CD4-positive, alpha-beta T cell treated with Interleukin-21 for 1 hour (primary cell): ENCODE data around the gene LHX3.
A peak's percentile ranks its signal among the peaks of the same experiment; 100 is the strongest.

ENCODE experiments used
- DNase-seq: peaks from one replicate; pipeline ENCODE4 v3.0.0-alpha.2; 2020

Gene LHX3

GRCh38 chr9:136226680-136227407 lies 21.9 kb upstream of the LHX3 start:
- DNase-seq = no peak

DNA sequence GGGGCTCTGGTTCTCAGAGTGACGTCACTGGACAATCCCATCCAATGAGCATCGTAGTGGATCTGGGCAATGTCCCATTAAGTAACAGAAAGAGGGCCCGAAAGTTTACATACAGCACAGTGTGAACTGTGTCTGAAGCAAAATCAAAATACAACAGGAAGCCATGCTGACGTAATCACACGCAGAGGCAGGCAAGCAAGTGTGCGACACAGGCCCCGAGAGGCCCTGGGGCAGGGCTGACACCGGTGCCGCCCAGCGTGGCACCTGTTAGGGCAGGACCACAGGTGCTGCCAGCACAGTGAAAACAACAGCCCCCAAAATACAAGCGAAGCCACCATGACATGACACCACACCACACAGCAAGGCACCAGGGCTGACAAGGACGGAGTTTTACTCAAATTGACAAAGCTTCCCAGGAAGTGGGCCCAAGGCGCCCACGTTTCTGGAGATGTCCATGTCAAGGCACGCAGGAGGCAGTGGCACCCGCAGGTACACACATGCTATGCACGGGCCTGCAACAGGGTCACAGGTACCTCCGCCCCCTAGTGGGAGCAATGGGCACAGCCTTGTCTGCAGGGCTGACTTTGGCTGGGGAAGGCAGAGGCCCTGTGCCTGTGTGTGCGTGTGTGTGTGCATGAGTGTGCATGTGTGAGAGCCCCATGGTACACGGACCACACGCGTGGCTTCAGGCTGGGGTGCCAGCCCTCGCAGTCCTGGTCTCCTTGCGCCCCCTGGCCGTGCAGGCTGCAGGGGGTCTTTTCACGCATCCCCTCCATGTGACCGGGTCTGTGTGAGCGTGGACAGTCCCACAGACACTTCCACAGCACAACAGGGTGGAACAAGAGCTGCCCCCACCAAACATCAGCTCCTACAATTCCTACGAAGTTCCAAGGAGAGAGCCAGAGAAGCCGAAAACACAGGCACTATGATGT lies 21.1 kb upstream of the LHX3 start:
- peak; percentile 70 for DNase-seq

DNA sequence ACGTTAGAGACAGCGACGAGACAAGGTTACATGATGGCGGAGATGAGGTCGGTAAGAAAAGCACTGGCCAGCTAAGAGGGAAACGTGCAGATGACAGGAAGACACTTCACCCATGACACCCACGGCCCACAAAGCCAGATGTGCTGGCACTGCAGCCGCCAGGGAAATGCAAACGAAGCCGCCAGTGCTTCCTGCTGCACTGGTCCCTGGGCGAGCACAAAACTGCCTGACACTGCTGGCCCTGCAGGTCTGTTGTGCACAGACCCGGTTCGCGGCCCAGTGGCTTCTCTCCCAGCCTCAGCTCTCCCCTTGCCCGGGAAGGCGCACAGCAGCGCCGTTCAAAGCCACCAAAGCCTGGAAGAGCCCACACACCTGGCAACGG lies 20.4 kb upstream of the LHX3 start:
- peak; percentile 40 for DNase-seq

DNA sequence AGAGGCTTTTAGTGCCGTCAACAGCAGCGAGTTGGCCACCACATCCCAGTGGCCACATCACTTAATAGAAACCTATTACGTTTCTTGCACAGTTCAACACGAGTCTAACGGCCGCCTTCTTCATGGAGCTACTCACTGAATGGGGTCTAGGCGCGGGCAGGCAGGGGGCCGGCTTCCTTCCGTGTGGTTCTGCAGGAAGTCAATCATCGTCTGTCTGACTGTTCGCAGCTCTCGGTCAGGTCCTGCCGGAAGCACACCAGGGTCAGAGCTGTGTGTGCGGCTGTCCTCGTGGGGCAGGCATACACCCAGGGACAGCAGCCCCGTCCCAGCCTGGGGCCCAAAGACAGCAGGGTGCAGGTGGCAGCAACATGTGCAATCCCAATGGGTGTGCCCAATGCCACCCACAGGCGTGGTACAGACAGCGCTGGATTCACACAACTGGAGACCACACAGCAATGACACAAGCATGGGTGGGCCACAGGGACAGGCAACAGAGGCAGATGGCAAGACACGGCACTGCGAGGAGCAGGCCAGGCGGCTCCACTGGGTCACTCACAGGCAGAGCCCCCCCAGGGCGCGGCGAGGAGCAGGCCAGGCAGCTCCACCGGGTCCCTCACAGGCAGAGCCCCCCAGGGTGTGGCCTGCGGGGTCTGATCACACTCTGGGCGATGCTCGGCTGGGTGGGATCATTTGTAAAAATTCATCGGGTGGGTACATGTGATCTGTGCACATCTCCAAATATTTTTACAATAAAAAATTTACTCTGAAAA lies 19.1 kb upstream of the LHX3 start:
- no peak for DNase-seq

- no peak for DNase-seq
Observed at GRCh38 chr9:136222906-136223285, 18.0 kb upstream of the LHX3 start.

DNA sequence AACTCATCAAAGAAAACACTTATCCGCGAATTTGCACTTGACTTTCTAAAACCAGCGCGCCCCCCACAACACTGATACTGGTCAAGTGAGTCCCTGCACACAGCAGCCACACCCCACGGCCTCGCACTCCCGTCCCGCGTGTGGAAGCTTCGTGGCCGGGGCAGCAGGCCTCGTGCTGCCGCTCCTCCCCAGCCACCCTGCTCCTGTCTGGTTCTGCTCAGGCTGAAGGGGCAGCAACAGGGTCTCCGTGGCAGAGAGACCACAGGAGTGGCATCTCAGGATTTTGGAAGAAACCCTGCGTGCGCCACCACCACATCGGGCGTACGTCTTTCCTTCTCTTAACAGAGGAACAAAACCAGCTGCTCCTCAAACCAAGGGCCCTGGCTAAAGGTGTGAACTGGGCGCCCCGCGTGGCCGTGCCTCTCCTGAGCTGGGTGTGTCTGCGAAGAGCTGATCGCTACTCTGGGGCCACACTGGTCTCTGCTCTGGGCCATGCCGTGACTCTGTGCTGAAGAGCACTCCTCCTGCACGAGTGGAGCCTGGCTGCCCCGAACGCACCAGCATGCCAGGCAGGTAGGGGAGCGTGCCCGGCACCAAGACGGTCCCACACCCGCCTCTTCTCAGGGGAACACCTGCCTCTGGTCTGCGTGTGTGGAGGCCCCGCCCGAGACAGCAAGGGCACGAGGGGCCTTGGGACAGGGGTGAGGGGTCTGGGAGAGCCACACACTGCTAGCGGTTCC lies 17.4 kb upstream of the LHX3 start:
- no peak for DNase-seq

DNA sequence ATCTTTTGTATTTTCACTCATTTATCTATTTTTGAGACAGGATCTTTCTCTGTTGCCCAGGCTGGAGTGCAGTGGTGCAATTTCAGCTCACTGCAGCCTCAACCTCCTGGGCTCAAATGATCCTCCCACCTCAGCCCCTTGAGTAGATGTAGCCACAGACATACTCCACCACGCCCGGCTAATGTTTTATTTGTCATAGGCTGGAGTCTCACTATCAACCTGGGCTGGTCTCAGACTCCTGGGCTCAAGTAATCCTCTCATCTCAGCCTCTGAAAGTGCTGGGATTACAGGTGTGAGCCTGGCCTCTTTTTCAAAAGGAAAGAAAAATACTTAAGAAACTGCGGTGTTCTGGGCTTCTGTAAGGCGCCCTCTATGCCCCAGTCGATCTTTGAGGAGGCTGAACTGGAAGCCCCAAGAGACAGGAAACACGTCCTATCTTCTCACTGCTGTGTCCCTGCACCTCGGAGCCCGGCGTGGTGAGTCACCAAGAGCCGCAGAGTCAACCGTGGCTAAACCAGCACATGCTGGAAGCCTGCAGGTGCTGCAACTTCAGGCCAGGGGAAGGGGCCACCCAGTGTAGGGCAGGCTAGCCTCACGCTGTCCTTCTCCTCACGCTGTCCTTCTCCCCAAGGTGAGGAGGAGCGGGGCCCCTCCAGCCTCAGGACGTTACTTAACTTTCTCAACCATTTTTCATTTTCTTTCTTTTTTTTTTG lies 15.2 kb upstream of the LHX3 start:
- peak; percentile 44 for DNase-seq

DNA sequence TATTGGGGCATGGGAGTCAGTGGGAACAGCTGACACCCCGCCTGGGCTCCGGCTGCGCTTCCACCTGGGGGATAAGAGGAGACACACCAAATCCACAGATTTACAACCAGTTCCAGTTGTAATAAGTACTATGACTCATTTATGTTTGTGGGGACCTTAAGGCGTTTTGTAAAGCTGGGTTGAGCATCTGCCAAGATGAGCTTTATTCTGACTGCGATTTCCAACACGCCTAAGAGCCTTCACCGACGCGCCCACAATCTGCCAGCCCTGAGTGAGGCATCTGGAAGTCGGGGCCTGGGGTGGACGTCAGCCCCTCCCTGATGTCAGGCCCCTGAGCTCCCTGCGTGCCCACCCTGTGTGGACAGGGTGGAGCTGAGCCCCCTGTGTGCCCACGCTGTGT lies 14.3 kb upstream of the LHX3 start:
- no peak for DNase-seq

DNA sequence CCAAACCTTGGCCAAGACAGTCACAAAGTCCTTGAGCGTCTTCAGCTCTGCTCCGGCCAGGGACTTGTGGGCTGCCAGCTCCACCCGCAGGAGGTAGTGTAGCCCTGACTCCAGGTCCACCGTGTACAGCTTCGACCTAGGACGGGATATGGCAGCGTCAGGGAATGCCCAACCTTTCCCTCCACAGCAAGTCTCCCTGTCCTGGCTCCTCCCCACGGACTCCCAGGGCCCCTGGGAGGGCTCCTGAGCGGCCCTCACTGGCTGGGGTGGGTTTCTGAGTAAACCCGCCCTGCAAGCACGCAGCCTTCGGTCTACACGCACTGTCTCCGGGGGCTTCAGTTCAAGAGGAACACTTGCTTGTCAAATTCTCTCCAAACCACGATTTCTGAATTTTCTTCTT lies 13.7 kb upstream of the LHX3 start:
- no peak for DNase-seq

DNA sequence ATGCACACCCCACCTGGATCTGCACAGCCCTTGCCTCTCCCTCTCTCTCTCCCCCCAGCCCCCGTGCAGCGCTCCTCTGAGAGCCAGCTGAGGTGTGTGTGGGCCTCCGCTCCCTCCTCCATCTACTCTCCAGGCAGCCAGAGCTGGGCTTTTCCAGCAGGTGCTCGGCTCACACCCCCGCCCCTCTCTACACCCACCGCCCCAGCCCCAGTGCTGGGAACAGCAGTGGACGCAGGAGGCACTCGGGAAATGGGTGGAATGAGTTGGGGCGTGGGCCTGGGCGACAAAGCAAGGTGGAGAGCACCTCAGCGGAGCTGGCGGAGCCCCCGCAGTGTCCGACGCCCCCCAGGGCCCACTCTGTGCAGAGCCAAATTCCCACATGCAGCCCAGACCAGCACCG lies 13.3 kb upstream of the LHX3 start:
- no peak for DNase-seq

DNA sequence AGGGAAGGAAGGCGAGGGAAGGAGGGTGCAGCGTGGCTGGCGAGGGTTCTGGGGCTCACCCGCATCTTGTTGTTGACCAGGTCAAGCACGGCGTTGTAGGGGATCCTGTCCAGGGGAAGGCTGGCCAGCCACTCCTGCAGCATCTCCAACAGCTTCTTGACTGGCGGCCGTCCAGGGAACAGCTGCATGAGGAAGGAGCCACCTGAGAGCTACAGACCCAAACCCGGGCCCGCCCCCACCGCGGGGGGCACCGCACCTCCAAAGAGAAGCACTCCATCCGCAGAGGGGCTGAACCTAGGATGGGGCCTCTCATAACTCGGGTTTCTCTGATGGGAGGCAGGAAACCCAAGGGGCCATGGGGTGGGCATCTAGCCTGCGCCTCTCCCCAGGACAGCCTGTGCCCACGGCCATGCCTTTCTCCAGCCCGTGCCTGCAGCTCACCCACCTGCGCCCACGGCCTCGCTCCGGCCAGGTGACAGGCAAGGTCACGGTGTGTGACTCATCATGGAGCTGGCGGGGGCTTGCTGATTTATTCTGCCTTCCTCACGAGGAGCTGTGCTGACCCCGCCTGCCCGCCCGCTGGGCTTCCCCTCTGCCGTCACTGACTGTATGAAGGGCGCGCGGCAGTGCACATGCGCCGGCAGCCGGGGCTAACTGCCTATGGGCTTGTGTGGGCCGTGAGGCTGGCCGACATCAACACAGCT lies 11.8 kb upstream of the LHX3 start:
- DNase-seq = no peak

DNA sequence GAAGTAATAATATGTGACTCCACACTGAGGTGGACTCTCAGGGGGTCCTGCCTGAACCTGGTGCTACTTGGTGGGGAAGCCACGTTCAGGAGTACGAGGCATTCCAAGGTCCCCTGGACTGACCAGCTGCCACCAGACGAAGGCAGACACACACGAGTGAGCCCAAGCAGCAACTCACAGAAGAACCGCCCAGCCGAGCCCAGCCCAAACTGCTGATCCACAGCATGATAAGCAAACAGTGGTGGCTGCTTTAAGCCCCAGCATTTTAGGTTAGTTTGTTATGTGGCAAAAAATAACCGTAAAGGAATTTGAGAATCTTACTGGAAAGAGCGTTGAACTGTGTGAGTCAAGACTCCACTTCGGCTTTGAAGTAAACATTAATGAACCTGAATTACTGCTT lies 8.8 kb upstream of the LHX3 start:
- DNase-seq = no peak

- DNase-seq = no peak
Observed at GRCh38 chr9:136212345-136212950, 7.5 kb upstream of the LHX3 start.

- DNase-seq = no peak
Observed at GRCh38 chr9:136211441-136212344, 6.8 kb upstream of the LHX3 start.

GRCh38 chr9:136211006-136211405 lies 6.1 kb upstream of the LHX3 start:
- no peak for DNase-seq

GRCh38 chr9:136210276-136210675 lies 5.3 kb upstream of the LHX3 start:
- no peak for DNase-seq

DNA sequence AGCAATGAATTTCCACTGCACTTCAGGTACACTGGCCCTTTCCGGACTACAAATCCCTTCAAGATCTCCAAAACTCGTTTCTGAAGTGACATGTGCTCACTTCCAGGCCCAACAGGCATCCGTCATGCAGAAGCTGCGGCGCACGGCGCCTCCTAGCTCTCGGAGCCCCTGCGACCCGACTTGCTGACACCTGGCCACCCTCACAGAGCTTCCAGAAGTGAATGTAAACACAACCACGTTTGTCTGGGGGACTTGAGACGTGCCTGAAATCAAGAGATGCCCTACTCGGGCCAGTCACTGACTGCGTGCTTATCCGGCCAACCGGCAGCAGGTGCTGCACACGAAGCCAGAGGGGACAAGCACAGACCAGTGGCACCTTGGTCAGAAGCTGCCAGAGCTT lies 4.9 kb upstream of the LHX3 start:
- no peak for DNase-seq

- DNase-seq = no peak
Observed at GRCh38 chr9:136209232-136209631, 4.3 kb upstream of the LHX3 start.

DNA sequence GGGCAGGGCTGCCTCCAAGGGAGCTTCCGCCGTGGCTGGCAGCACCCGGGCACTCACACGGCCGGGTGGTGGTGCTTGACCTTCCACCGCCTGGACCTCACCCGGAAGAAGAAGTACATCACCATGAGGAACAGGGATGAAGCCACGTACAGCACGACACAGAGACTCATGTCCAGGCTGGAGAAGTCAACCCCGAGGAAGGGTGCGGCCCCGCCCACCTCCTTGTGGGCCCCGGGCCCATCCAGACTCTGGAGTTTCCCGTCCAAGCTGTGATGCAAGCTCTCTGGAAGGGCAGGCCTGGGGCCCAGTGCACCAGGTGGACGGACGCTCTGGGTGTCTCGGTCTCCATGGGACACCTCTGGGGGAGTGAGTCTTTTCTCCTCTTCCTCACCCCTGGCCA lies 3.7 kb upstream of the LHX3 start:
- DNase-seq = no peak

DNA sequence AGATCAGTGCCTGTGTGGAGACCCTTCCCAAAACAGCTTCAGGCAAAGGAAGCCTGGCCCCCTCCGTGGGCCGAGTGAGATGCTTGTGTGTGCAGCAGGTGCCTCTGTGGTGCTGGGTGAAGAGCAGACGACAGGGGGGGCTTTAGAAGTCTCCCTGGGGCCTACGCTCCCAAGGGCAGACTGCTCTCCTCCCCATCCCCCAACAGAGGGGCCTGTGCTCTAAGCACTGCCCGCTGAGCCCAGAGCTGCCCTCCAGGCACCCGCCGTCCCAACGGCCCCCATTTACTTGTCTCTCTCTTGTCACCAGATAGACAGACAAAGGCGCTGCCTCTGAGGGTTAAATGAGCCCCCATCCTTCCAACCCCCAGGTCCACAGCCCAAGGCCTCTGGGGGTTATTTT lies 2.7 kb upstream of the LHX3 start:
- no peak for DNase-seq
